Activated CD4-positive, alpha-beta T cell treated with anti-CD3 and anti-CD28 coated beads, Interleukin-2, amount 50 U/mL, for 24 hours (primary cell): ENCODE data around the gene ING5.

Experiments
- DNase-seq, 2 donors: peaks; one replicate each; pipeline ENCODE4 v3.0.0-alpha.2; 2020; ENCODE audit warnings: low read depth in 1 of 2, low spot score in 1 of 2

ING5 gene

DNA sequence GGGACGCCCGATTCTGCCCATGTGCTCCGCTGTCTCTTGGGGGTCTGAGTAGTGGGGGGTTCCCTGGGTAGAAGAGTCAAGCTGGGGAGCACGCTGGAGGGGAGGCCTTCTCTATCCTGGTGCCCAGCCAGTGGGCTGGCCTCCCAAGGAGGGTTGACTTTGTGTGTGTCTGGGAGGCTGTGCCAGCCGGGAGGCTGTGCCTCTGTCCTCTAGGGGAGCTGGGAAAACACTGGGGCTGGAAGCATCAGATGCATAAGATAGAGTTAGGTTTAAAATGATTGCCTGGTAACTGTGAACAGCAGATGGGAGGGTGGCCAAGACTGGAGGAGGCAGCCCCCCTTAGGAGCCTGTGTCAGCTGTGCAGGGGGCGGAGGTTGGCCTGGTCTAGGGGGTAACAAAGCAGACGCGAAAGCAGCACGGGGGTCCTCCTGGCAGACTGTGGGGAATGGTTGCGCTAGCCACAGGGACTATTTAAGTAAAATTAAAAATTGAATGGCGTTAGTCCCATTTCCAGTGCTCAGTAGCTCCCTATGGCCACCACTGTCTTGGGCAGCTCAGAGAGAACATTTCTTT lies 1.3 kb downstream of the ING5 start:
- no peak for DNase-seq

DNA sequence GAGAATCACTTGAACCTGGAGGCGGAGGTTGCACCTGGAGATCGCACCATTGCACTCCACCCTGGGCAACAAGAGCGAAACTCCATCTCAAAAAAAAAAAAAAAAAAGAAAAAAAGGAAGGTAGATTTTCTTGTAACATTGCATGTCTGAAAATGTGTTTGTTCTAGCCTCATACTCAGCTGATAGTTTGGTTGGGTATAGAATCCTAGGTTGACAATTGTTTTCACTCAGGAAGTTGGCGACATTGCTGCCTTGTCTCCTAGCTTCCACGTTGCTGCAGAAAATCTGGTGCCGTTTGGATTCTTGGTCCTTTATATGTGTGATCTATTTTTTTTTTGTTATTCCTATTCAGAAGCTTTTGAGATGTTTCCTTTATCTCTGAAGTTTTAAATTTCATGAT lies 4.7 kb downstream of the ING5 start:
- no peak for DNase-seq

DNA sequence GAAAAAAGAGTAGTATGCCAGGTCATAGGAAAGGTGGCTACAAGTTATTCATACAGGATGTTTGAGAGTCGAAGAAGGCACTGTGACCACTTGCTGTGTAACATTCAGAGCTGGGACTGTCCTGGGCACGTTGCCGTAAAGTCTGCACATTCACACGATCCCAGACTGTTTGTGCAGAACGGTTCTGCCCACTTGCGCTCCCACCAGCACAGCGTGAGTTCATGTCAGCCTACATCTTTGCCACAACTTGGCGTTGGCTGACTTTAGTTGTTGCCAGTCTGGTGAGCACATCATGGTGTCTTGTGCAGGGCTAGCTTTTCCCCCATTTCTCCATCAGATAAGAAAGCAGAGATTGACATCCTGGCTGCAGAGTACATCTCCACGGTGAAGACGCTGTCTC lies 7.0 kb downstream of the ING5 start:
- DNase-seq = no peak

DNA sequence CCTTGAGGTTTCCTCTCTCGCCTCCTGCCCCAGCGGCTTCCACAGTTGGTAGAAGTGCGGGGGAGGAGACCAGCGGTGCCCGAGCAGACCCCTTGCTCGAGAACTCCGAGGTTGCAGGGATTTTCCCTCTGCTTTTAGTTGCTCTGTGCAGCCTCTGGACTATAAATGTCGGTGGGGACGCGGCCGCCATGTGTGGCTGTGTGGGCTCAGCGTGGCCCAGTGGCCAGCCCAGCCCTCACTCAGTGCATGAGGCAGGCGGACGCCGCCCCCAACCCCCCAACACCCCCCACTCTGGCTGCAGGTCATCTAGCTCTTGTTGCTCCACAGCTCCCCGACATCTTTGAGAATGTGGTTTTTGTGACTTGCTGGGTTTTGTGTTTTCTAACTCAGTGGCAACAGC lies 17.3 kb downstream of the ING5 start:
- no peak for DNase-seq

DNA sequence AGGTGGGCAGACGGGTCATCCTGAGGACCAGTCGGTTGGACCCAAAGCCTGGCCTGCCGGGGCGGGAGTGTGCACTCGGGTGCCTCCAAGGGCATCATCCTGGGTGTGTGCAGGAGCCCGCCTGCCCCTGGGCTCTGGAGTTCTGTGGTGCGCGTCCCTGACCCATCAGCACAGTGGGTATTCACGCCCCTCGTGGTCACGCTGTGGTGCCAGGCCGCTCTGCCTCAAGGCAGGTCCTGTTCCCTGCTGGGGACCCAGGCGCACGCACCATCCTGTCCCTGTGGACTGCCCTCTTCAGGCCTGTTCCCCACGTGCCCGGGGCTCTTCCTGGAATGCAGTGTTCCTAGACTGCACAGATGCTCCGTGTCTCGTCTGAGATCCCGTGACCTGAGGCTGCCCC lies 18.3 kb downstream of the ING5 start:
- no peak for DNase-seq

DNA sequence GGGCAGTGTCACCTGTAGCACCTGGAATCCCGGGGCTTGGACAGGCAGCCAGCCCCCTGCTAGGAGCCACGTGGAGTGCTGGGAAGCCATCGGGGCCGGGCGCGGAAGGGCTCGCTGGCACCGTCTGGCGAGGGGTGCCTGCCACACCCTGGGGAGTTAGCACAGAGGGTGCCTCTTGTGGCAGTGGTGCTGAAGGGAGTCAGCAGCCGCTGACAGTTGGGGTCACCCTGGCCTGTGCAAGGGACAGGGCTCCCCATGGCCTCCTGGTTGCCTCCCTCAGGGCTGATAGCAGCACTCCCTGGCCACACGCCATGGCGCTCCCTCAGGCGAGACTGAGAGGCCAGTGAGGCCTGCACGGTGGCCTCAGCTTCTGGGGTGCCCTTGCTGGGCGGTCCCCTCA lies 18.7 kb downstream of the ING5 start:
- no peak for DNase-seq

DNA sequence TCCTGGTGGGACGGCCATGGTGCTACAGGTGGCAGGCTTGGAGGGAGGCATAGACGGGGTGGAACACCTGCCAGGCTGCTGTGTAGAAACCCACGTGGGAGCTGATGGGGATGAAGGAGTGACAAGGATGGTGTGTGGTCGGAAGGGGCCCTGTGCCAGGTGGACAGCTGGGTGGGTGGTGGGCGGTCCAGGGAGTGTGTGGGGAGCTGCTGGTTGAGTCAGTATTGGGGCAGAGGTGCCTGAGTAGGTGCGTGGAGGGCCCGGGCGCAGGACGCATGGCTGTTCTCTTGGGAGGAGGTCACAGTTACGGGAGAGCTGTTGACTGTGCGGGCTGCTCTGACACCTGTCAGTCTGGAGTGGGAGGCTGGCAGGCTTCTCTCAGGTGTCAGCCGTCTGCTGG lies 20.0 kb downstream of the ING5 start:
- no peak for DNase-seq

DNA sequence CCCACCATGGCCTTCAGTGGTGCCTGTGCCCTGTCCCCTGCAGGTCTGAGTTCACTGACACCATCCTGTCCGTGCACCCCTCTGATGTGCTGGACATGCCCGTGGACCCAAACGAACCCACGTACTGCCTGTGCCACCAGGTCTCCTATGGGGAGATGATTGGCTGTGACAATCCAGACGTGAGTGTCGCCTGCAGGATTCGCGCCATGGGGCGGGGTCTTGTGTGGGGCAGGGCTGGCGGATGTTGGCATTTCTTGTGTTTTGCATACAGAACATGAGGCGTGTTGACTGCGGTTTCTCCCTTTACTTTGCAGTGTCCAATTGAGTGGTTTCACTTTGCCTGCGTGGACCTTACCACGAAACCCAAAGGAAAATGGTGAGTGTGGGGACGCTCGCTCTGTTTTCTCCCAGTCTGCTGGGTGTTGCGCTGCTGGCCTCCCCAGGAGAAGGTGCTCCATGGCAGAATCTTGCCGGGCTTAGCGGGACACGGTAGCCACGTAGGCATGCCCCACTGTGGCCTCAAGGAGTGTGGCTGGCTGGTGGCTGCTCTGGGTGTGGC lies 21.1 kb downstream of the ING5 start:
- no peak for DNase-seq

DNA sequence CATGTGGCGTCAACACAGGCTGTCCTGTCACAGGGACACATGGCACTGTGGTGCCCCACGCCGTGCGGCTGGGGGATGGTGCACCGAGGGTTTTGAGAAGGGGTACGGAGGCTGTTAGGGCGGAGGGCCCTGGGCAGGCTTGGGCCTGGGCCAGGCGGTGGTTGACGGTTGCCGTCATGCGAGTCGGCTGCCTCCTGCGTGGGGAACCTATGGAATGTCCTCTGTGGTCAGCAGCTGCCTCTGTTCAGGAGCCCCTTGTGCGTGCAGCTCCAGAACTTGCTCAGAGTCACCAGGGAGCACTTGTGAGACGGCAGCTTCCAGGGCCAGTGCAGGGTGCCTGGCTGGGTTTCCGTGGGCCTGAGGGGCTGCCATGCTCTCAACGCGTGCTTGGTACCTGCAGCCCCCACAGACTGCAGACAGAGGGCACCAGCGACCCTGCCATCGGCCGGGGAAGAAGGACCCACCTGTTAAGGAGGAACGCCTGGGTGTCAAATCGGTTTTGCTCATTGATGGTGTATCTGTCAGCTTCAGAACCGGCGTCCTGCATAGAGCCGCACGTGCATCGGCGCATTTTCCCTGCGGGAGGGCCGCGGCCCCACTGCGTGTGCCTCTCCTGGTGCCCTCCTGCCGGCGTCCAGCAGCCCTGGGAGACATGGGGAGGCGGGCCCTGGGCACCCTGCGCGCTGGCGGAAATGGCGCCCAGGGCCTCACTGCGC lies 22.6 kb downstream of the ING5 start:
- no peak for DNase-seq

DNA sequence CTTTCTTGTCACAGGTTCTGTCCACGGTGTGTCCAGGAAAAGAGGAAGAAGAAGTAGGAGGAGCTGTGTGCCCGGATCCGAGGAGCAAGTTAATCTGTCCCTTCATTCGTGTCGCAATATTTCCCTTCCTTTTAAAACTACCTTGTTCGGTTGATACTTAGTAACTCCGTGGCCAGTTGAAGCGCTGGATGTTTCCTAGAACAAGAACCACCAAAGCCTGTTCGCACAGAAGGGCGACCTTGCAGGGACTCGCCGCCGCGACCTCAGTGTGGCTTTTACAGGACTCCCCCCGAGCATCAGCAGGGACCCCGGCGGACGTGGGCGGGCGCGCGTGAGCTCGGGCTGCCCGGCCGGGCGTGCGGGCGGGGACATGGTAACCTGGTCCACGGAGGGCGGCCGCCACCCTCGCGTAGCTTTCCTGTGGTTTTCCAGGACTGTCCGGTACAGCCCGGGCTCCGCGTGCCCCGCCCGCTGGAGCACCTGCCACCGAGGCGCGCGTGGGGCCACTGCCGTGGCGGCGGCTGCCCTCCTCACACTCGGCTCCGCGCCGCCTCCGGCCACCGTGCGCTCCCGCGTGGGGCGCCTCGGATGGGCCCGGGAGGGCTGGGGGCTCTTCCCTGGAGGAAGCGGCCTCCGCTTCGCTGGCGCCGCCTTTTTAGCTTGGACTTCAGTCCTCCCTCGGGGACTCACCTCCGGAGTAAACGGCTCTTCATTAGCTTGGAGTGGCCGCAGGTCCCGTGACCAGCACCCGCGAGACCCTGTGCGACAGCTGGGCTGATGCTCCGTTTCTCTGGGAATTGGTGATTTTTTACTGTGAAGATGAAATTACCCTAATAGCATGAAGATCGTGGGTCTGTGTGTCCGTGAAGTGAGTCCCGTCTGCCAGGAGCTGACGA lies 23.4 kb downstream of the ING5 start:
- no peak for DNase-seq

DNA sequence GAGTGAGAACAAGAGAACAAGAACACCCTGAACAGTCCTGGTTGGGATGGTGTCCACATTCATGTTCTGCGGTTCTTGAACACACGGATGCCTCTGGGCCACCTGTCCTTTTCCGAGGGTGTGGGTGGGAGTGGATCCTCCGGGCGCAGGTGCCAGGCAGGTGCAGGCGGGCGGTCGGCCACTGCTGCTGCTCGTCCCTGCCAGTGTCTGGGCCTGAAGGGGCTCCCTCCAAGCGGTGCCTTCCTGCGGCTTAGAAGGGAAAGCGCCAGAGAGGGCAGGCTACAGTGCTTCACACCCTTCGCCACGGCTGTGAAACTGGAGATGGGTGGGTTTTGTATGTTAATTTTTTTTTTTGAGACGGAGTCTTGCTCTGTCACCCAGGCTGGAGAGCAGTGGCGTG lies 24.6 kb downstream of the ING5 start:
- no peak for DNase-seq

DNA sequence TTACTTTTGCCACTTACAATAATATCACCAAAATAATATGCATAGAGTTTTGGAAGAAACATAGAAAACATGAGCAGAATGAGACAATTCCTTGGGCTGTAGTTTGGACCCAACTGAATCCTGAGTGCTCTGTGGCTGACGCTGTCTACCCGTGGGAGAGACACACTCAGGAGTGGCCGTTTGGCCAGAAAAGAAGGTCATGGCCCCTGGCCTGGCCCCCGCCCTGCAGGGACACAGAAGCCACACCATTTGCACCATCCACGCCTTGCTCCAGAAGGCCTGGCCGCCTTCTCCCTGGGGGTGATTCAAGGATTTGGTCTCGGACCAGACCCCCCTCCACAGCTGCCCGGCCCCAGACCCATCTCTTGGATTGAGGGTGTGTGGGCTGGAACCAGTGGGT lies 26.2 kb downstream of the ING5 start:
- no peak for DNase-seq

DNA sequence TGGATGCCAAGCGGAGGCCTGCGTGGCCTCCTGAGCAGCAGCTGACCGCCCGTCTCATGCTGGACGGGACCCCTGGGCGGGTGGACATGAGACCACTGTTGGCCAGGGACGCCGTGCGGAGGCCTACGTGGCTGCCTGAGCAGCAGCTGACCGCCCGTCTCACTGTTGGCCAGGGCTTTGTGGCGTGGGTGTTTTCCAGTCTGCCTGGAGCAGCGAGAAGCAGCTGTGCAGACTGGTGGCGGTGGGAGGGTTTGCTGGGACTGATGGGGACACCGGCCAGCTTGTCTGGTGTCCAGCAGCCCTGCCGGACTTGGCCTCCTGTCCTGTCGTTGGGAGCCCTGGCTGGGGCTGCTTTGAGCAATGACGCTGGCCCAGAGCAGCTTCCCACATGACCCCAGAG lies 26.8 kb downstream of the ING5 start:
- no peak for DNase-seq

DNA sequence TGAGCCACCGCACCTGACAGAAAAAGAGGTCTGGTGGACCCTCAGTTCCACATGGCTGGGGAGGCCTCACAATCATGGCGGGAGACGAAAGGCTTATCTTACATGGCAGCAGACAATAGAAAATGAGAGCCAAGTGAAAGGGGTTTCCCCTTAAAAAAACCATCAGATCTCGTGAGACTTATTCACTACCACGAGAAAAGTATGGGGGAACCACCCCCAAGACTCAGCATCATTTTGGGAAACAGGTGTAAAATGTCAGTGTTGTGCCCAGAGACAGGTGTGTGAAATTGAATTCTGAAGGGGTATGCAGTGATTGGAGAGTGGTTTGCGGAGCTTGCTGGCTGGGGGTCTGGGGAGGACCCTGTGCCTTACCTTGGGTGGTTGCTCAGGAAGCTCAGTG lies 28.0 kb downstream of the ING5 start:
- no peak for DNase-seq

DNA sequence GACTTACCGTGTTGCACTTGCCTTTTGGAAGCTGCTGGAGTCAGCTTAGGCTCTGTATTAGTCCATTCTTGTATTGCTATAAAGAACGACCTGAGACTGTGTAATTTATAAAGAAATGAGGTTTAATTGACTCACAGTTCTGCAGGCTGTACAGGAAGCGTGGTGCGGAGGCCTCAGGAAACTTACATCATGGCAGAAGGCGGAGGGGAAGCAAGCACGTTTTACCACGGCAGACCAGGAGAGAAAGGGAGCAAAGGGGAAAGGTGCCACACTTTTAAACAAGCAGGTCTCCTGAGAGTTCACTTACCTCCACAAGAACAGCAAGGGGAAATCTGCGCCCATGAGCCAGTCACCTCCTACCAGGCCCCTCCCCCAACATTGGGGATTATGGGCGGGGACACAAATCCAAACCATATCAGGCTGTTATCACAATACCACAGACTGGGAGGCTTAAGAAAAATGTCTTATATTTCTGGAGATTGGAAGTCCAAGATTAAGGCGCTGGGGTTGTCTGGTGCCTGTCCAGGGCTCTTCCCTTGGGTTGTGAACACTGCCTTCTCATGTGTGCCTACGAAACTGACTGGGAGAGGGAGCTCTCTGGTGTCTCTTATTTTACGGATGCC lies 28.9 kb downstream of the ING5 start:
- DNase-seq = no peak

DNA sequence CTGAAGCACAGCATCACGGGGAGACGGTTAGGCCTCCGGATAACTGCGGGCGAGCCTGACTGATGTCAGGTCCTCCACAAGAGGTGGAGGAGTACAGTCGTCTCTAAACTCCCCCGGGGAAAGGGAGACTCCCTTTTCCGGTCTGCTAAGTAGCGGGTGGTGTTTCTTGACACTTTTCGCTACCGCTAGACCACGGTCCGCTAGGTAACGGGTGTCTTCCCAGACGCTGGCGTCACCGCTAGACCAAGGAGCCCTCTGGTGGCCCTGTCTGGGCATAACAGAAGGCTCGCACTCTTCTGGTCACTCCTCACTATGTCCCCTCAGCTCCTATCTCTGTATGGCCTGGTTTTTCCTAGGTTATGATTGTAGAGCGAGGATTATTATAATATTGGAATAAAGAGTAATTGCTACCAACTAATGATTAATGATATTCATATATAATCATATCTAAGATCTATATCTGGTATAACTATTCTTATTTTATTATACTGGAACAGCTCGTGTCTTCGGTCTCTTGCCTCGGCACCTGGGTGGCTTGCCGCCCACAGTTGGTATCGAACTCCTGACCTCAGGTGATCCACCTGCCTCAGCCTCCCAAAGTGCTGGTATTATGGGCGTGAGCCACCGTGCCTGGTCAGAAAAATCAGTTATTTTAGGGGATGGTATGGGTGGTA lies 30.8 kb downstream of the ING5 start:
- peak; percentile 33 for DNase-seq

DNA sequence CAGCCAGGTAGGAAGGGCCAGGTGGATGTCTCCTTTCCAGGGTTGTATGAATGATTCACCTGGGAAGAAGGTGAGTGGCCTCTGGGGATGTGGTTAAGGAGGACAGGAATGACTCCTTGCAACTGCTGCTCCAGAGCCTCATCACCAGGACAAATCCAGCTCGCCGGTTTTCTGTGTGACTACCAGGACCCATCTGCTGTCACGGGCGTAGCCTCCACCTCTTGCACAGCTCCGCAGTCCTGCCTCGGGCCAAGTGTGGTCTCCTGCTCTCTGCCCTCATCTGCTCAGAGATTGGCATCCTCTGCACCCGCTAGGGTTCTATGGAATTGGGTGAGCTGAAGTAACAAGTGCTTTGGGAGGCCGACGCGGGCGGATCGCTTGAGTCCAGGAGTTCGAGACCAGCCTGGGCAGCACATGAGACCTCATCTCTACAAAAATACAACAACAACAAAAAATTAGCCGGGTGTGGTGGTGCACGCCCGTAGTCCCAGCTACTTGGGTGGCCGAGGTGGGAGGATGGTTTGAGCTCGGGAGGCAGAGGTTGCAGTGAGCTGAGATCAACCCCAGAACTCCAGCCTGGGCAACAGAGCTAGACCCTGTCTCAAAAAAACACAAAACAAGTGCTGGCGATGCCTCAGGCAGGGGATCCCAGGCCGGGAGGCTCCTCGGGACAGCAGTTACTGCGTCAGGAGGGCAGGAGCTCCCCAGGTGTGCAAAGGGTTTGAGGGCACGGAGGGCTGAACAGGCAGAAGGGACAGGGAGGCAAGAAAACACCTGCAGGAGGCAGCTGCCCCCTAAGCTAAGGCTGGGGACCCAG lies 31.8 kb downstream of the ING5 start:
- no peak for DNase-seq

DNA sequence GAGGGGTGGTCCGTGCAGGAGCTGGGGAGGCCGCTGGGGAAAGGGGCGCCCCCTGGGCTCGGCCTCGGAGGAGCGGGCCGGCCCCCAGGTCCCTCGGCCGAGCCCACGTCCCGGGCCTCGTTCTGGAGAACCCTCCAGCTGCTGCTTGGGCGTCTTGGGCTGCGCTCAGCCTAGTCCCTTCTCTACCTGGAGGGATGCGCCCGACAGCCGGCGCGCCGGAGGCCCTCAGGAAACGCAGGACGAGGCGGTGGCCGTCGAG lies 32.3 kb downstream of the ING5 start:
- no peak for DNase-seq

DNA sequence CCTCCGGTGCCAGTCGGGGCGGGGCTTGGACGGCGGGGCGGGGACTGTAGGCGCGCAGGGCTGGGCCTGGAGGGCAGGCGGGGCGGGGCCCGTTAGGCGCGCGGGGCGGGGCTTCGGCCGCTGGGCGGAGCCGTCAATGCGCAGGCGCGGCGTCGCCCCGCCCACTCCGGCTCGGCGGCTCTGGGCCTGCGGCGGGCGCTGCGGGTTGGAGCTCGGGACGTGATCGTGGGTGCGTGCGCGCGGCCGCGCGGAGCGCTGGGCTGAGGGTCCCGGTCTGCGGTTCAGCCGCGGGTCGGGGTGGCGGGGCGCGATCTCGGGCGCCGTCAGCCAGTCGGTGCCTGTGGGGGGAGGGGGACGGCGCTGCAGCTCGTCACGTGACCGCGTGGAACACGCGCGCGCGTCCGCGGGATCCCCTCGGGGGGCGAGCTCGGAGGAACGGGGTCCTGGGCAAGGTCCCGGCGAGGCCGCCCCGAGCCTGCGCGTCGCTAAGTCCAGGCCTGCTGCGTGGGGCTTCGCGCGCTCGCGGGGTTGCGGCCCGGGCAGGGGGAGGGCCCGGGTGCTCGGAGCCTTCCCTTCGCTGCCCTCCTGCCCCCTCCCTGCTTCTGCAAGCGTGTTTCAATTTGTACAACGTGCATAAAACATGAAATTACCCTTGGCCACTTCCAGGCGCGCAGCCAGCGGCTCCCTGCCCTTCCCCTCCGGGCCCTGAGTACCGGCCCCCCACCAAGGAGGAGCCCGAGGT lies 32.8 kb downstream of the ING5 start, which contains the start of gene D2HGDH:
TSS of gene D2HGDH (plus strand) at position 164 of the 742 bp plus-strand sequence. CDS start 595 bp downstream, outside the sequence.
- DNase-seq = peak; percentile 87 to 90

DNA sequence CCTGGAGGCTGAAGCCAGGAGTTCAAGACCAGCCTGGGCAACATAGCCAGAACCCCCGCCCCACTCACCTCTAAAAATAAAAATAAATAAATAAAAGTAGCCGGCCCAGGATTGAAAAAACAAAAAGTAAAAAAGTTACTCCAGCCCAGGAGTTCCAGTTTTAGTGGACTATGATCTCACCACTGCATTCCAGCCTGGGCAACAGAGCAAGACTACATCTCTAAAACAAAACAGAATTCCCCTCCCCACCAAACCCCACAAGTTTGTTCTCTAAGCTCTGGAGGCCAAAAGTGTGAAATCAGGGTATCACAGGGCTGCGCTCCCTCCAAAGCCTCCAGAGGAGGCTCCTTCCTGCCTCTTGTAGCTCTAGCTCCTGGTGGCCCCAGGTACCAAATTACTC lies 34.3 kb downstream of the ING5 start:
- no peak for DNase-seq
